Glutamatergic neuron (in vitro differentiated cells): Measurements from ENCODE around the gene LRRC39. TPM values are rescaled to one million over a fixed set of nuclear protein-coding genes. Genes with fewer than 3 reads are reported as not detected.

Experiments
- DNase-seq: peaks from one replicate; pipeline ENCODE4 v3.0.0; 2022
- H3K27ac Mint-ChIP-seq: one replicate; pipeline ENCODE4 v1.8.0; 2020; ENCODE audit warnings: mild to moderate bottlenecking, mixed read lengths, inconsistent platforms; ENCODE audit not compliant: unreplicated experiment
- H3K27me3 Mint-ChIP-seq: one replicate; pipeline ENCODE4 v1.8.0; 2020; ENCODE audit warnings: mild to moderate bottlenecking, moderate library complexity, mixed read lengths, inconsistent platforms; ENCODE audit not compliant: unreplicated experiment
- H3K36me3 Mint-ChIP-seq: one replicate; pipeline ENCODE4 v1.8.0; 2020; ENCODE audit warnings: mild to moderate bottlenecking, mixed read lengths, inconsistent platforms; ENCODE audit not compliant: unreplicated experiment
- H3K4me1 Mint-ChIP-seq: one replicate; pipeline ENCODE4 v1.8.0; 2020; ENCODE audit warnings: mild to moderate bottlenecking, low read depth, mixed read lengths, inconsistent platforms; ENCODE audit not compliant: unreplicated experiment
- H3K4me3 Mint-ChIP-seq: one replicate; pipeline ENCODE4 v1.8.0; 2020; ENCODE audit warnings: mild to moderate bottlenecking, mixed read lengths, inconsistent platforms; ENCODE audit not compliant: unreplicated experiment
- H3K9me3 Mint-ChIP-seq: one replicate; pipeline ENCODE4 v1.8.0; 2020; ENCODE audit warnings: mild to moderate bottlenecking, moderate library complexity, mixed read lengths, inconsistent platforms; ENCODE audit not compliant: unreplicated experiment
- CTCF ChIP-seq: fragments of 200-600 bp; sonication (generic); IDR thresholded peaks from one replicate; pipeline ENCODE4 v1.5.0; 2021; ENCODE audit not compliant: partially characterized antibody, unreplicated experiment
- total RNA-seq: library from RNA; stranded (reverse); fragmentation: NEBNext Ultra II Directional; extraction: Animal tissue kit (Norgen Biotek cat#: 25700); gene quantifications from one replicate; pipeline ENCODE4 v1.2.1, GENCODE V29; 2021; ENCODE audit not compliant: unreplicated experiment

Gene LRRC39
- total RNA-seq, 1 donor from 2014 or later: 2.1 TPM

- H3K27ac Mint-ChIP-seq: no peak overlapping the region
- no peaks in the 10 kb centered on the region for H3K4me1 Mint-ChIP-seq
- H3K27me3 Mint-ChIP-seq: peaks cover 4% of the 10 kb centered on the region
- H3K36me3 Mint-ChIP-seq: no peaks in the 10 kb centered on the region
- DNase-seq: no peak
- no peaks in the 10 kb centered on the region for H3K9me3 Mint-ChIP-seq
- H3K4me3 Mint-ChIP-seq: no peak overlapping the region
- no peak for TF ChIP-seq CTCF
Measured at GRCh38 chr1:100177295-100178041, 588 bp downstream of the LRRC39 start.

- DNase-seq: no peak
- Mint-ChIP-seq H3K27ac (no peak overlapping the region), H3K4me1 (peaks cover 2% of the 10 kb centered on the region), H3K36me3 (no peaks in the 10 kb centered on the region), H3K9me3 (no peaks in the 10 kb centered on the region), H3K27me3 (no peaks in the 10 kb centered on the region), H3K4me3 (no peak overlapping the region)
- TF ChIP-seq CTCF: no peak
Measured at GRCh38 chr1:100168051-100168450, 10.0 kb downstream of the LRRC39 start.

GRCh38 chr1:100164702-100165101 is 13.4 kb downstream of the LRRC39 start:
- TF ChIP-seq CTCF: no peak
- Mint-ChIP-seq H3K4me3 (no peak overlapping the region), H3K4me1 (peaks cover 2% of the 10 kb centered on the region), H3K27ac (no peak overlapping the region), H3K27me3 (no peaks in the 10 kb centered on the region), H3K9me3 (no peaks in the 10 kb centered on the region), H3K36me3 (no peaks in the 10 kb centered on the region)
- no peak for DNase-seq

GRCh38 chr1:100164216-100164615 is 13.8 kb downstream of the LRRC39 start:
- Mint-ChIP-seq H3K9me3 (no peaks in the 10 kb centered on the region), H3K27ac (peak overlapping the region; percentile 88), H3K27me3 (no peaks in the 10 kb centered on the region), H3K4me3 (peak overlapping the region; percentile 61), H3K36me3 (no peaks in the 10 kb centered on the region), H3K4me1 (peaks cover 2% of the 10 kb centered on the region)
- DNase-seq: no peak
- no peak for TF ChIP-seq CTCF

GRCh38 chr1:100162881-100163280 is 15.2 kb downstream of the LRRC39 start:
- H3K4me3 Mint-ChIP-seq: no peak overlapping the region
- peaks cover 2% of the 10 kb centered on the region for H3K4me1 Mint-ChIP-seq
- no peaks in the 10 kb centered on the region for H3K36me3 Mint-ChIP-seq
- no peaks in the 10 kb centered on the region for H3K9me3 Mint-ChIP-seq
- H3K27ac Mint-ChIP-seq: no peak overlapping the region
- no peaks in the 10 kb centered on the region for H3K27me3 Mint-ChIP-seq
- no peak for TF ChIP-seq CTCF
- no peak for DNase-seq
